Measurements from ENCODE around the gene CSNK2B.
A peak's percentile ranks its signal among the peaks of the same experiment; 100 is the strongest.

Gene CSNK2B

DNA sequence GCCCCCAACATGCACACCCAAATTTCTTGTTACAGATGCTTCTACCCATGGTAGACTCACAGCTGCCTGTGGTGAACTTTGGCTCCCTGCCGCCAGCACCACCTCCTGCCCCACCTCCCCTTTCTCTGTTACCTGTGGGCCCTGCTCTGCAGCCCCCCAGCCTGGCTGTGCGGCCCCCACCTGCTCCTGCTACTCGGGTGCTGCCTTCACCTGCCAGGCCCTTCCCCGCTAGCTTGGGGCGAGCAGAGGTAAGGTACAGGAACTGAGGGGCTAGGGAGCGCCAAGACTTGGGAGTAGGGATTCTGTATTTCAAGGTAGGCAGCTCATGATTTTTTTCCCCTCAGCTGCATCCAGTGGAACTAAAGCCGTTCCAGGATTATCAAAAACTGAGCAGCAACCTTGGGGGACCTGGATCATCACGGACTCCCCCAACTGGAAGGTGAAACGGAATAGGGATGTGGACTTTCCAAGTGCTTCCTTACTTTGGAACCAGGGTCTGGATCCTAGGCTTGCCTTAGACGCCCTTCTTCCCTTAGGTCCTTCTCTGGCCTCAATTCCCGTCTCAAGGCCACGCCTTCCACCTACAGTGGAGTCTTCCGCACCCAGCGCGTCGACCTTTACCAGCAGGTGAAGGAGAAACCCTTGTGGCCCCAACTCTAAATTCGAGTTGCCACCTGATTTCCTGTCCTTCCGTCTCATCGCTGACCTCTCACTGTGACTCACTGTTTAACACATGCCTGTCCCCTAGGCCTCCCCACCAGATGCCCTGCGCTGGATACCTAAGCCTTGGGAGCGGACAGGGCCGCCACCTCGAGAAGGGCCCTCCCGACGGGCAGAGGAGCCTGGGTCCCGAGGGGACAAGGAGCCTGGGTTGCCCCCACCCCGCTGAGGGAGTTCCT, 28.9 kb upstream of the CSNK2B start:
- DNase-seq, result no peak

GRCh38 chr6:31639043-31639442, 26.8 kb upstream of the CSNK2B start:
- DNase-seq, result no peak

DNA sequence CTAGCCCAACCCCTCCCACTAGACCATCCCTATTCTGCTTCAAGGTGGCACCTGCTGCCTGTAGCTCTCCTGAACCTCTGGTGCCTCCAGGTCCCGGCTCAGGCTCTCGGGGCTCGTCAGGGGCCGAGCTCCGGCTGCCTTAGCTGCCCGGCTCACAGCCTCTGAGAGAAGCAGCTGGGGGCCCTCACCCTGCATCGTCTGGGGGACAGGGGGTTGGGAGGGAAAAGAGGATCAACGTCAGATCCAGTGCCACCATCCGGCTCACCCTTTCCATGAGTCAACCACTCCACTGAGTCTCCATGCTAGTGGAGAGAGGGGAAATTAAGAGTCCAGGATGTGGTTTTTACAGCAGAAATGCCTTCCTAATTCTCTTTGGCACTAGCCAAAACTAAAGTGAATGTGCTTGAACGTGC, 26.4 kb upstream of the CSNK2B start:
- DNase-seq, result no peak

DNA sequence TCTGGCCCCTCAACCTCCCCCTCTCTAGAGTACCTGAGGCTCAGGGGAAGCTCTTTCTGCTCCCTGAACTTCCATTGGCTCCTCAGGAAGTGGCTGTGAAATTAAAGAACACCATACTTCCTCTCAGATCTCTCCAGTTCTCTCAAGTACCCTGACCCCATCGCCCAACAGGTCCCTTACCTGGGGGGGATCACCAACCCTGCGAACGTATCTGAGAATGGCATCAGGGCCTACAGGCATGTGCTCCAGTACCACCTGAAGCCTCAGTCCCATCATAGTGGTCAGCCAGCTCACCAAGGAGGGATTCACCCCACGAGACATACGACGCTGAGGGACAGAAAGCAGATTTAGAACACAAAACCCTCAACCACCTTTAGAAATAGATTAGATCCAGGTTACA, 25.3 kb upstream of the CSNK2B start:
- DNase-seq, result no peak

DNA sequence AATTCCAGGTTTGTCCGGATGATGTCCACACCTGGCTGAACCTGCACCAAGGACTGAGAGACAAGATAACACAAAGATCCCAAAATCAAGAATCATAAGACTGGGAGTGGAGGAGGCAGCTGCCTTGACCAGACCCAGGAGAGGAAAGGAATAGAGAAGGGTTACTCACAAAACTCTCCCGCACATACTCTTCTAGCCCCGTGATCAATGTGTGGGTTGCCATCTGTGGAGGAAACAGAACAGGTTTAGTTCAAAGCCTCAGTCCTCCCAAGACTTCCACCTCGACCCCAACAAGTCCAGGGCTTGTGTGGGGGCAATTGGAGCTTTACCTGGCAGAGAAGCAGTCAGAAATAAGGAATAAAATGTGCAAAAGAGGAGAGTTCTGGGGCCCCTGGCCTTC, 24.5 kb upstream of the CSNK2B start:
- no peak for DNase-seq

GRCh38 chr6:31642798-31643570, 22.9 kb upstream of the CSNK2B start:
- no peak for DNase-seq

DNA sequence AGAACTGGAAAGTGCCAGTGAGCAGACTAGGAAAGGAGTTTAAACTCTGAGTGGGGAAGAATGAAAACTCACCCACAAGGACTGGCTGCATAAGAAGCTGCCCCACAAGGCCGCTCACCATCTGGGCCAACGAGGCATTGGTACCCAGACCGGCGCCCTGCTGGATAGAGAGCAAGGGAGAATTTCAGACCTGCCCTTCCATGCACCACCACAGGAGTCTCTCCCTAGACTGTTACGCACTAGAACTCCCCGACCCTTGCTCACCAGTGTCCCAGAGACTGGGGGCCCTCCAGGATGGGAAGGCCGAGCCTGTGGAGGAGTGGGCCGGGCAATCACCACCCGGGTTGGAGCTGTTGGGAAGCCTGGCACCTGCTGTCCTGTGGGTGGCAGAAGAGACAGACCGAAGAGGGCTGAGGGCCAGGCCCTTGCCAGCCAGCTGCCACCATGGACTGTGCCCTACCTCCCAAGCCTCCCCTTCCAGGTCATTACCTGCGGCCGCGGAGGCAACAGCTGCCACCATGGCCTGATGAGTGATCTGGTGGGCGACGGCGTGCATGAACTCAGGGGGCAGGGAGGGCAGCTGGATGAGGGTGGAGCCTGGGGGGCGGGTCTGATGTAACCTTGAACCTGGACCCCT, 21.9 kb upstream of the CSNK2B start:
- no peak for DNase-seq

DNA sequence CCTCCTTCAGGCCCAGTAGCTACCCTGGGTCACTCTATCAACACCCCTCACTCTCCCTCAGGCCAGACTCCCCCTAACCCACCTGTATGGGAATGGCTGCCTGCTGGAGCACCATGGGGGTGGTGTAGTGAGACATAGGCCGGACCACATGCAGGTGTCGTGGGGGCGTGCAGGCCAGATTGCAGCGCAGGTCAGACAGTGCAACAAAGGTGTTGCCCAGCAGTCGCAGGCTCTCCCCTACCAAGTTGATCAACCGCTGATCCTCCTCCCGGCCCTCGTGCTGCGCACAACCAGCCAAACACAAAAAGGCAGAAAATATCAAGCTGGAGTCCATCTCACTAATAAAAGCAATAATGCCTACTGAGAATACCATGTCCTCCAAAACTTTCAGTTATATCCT, 20.6 kb upstream of the CSNK2B start:
- no peak for DNase-seq

DNA sequence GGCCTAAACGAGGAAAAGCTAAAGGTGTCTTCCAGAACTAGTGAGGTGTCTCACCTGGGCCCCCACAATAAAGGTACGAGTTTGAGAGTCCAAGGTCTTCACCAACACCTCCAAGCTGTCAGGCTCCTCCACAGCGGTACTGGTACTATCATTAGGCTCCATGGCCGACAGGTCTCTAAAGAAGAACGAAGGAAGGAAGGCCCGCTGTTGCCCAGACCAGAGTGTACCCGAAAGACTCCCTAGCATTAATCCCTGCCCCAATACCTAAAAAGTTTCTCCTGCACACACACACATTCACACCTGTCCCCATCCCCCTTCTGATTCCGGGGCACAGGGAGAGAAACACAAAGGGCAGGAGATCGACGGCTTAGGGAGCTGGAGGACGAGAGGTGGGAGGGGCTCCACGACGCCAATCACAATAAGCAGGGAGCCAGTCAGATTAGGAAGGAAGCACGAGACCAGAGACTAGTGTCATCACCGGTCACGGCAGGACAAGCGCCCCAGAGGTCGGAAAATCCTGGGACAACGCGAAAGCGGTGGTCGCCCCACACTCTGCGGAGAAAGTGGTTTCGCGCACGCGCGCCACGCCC, 14.2 kb upstream of the CSNK2B start:
- peak in 3 of 56 donors; percentile 37 to 80 (median 78) for DNase-seq

DNA sequence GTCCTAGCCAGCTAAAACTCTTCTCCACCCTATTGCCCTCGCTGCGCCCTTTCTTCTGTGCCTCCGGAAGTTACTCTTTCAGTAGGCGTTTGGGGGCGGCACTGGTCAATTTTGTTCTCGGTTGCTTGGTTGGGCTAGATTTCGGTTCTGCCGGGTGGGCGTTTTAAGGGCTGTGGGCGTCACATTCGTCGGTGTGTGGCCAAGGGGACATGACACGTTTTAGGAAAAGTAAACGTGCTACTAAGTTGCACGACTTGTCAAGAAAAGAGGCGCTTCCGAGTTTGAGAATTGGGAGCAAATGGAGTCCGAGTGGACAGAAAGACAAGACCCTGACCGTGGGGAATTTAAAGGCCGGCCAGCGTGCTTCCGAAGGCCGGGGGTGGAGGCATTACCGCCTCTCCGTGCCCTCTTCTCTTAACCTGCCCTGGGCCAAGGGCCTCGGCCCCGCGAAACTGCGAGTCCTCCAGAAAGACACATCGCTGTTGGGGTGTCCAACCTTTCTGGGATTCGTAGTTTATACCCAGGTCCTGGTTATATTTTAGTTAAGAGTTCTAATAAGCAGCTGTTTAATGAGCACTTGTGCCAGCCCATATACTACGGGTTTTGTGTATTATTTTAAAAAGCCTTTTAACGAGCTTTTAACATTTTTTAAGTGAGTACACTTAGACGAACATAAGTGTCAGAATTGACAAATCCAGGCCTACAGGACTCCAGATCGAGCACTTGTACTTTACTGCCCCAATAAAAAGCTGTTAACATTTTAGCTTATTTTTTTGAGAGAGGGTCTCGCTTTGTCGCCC, 12.8 kb upstream of the CSNK2B start:
- DNase-seq, result peak in 37 of 56 donors; percentile 60 to 97 (median 89)

DNA sequence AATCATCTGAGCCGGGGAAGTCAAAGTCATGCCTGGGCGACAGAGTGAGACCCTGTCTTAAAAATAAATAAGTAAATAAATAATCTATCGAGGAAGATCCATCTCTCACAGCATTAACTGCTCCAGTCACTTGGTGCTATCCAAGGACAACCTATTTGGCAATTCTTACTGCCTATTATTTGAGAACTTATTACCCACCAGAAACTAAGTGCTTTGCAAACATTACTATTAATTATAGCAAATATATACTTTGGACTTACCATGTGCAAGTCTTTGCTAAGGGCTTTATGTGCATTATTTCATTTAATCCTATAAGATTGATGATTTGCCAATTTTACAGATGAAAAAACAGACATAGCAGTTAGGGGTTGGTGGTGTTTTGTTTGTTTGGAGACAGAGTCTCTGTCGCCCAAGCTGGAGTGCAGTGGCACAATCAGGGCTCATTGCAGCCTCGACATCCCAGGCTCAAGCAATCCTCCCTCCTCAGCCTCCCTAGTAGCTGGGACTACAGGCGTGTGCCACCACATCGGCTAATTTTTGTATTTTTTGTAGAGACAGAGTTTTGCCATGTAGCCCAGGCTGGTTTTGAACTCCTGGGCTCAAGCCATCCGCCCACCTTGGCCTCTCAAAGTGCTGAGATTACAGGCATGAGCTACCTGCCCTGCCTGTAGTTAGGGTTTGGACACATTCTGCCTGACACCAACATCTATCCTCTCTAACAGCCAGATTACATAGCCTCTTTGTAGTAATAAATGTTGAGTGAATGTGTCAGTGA, 11.1 kb upstream of the CSNK2B start:
- no peak for DNase-seq

GRCh38 chr6:31655349-31656237, 10.3 kb upstream of the CSNK2B start, which contains the start of gene APOM:
Gene APOM, plus strand, starts transcription at chr6:31655894. Its CDS starts 73 bp downstream, at chr6:31655967.
- no peak for DNase-seq

GRCh38 chr6:31657406-31658157, 8.3 kb upstream of the CSNK2B start:
- DNase-seq, result no peak

DNA sequence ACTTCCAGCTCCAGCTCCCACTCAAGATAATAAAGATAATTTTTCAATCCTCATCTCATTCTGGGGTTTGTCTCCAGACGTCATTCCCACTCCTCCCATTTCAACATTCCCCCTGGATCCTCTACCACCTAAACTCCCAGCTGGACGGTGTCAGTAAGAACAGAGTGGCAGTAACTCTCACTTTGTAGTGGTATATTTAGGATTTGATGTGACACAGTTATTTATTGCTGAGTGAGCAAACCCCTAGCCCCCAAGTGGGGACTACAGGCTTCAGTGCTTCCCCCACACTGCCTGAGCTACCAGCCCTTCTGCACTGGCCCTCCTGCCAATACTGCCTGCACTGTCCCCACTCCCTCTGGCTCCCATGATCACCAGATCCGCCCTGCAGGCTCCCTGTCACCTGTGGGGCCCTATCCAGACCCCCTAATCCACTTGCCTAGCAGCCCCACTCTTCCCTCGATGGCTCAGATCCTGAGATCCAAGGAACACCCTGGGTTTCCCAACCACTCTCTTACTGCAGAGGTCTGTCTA, 7.7 kb upstream of the CSNK2B start:
- DNase-seq, result no peak

DNA sequence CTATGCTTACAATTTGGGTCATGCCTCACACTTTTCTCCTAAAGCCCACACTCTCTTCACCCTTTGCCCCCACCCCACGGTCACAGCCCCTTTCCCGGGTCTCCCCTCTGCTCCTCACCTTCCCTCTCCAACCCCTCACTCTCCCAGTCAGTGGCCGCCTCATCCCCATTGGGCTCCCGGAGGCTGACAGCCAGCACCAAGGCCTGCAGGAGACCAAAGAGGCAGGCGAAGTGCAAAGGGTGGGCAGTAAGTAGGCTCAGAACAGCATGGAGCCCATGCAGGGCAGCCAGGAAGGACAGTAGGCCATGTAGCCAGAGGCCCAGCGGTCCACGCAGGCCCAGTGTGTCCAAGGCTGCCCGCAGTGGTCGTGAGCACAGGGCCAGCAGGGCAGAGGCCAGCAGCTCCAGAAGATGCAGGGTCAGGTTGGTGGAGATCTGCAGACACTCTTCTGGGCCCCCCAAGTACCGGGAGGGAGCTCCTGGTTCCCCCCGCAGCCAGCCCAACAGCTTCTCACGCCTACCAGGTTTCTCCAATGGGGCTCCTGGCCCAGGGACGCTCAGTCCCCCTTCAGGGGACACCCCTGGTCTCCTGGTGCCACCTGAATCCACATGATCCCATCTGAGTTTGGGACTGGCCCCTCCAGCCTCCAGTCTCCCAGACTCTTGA, 6.8 kb upstream of the CSNK2B start:
- no peak for DNase-seq

DNA sequence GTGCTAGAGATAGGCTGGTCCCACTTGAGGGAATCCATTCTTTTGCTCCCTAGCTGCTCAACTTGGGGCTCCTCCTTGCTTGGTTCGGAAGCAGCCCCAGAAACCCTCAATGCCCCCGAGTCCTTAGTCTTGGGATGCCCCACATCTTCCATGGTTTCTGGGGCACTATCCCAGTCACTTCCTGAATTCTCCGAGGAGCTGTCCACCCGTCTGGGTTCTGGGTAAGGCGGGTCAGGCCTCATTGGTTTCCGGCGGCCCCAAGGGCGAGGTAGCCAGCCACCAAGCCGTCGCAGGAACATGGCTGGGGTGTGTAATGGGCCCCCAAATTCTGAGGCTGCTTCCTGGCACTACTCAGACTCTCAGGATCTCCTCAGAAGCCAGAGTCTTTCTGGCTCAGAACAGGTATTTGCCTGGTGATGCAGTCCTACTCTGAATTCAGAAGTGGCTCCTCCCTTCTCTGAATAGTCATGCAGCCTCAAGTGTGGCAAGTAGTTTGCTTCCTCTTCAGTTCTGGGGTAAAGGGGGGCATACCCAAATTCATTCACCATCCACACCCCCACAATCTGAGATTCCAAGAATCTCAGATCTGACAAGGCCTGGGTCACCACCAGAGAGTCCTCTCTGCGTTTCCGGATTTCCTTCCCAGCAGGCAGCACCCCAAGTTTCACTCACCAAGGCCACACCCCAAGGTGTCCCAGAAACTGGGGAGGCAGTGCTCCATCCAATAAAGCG, 6.1 kb upstream of the CSNK2B start:
- peak in 1 of 56 donors; percentile 29 for DNase-seq
